ENCODE data around the gene C10orf90.

Gene C10orf90

GRCh38 chr10:126437635-126438406 lies 232.7 kb downstream of the C10orf90 start:
- no peak for DNase-seq (ENCODE audit: extremely low read depth, low read depth)
- no peak for TF ChIP-seq CTCF (IDR thresholded peaks at IDR 0.05; ENCODE audit: low read depth, low read length)

GRCh38 chr10:126434235-126434634 lies 236.3 kb downstream of the C10orf90 start:
- no peak for DNase-seq (ENCODE audit: extremely low read depth, low read depth)
- no peak for TF ChIP-seq CTCF (IDR thresholded peaks at IDR 0.05; ENCODE audit: low read depth, low read length)

GRCh38 chr10:126433351-126433750 lies 237.1 kb downstream of the C10orf90 start:
- TF ChIP-seq CTCF (IDR thresholded peaks at IDR 0.05; ENCODE audit: low read depth, low read length) = no peak
- DNase-seq (ENCODE audit: extremely low read depth, low read depth) = no peak

GRCh38 chr10:126432507-126432906 lies 238.0 kb downstream of the C10orf90 start:
- TF ChIP-seq CTCF (IDR thresholded peaks at IDR 0.05; ENCODE audit: low read depth, low read length) = no peak
- no peak for DNase-seq (ENCODE audit: extremely low read depth, low read depth)

GRCh38 chr10:126431816-126432215 lies 238.7 kb downstream of the C10orf90 start:
- no peak for TF ChIP-seq CTCF (IDR thresholded peaks at IDR 0.05; ENCODE audit: low read depth, low read length)
- DNase-seq (ENCODE audit: extremely low read depth, low read depth) = no peak

GRCh38 chr10:126430512-126430911 lies 240.0 kb downstream of the C10orf90 start:
- DNase-seq (ENCODE audit: extremely low read depth, low read depth) = no peak
- TF ChIP-seq CTCF (IDR thresholded peaks at IDR 0.05; ENCODE audit: low read depth, low read length) = no peak

- DNase-seq (ENCODE audit: extremely low read depth, low read depth) = no peak
- no peak for TF ChIP-seq CTCF (IDR thresholded peaks at IDR 0.05; ENCODE audit: low read depth, low read length)
Observed at GRCh38 chr10:126429275-126429674, 241.2 kb downstream of the C10orf90 start.
